Astrocyte (in vitro differentiated cells and primary cell): ENCODE measurements around the gene HMGCL.

Source experiments
- EZH2 ChIP-seq: IDR thresholded peaks from 2 replicates; pipeline ENCODE4 v1.6.1; 2012; ENCODE audit warnings: mild to moderate bottlenecking, low read length, inconsistent platforms; ENCODE audit not compliant: insufficient read depth
- TF ChIP-seq, protein P1 (sequence below): IDR thresholded peaks from 2 replicates; pipeline ENCODE4 v1.5.1; 2011; ENCODE audit warnings: low read depth, mild to moderate bottlenecking, inconsistent platforms, low read length, moderate library complexity; ENCODE audit not compliant: insufficient read depth

DNA sequence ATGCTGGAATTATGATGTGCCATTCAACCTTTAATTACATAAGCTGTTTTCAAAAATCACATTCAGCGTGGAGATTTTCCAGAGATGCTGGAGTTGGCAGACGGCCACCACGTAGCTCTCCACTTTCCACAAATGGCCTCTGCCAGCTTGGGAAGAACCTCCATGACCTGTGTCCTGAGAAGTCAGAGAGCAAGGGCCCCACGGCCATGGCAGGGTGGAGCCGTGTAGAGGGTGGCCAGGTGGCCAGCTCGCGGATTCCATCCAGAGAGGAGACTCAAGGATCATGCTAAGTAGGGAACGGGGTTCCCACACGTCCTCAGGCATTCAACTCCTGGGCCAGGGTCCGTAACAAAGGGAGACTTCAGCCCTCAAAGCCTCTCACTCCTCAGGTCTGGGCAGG, 23.4 kb downstream of the HMGCL start:
- TF ChIP-seq, protein P1, sequence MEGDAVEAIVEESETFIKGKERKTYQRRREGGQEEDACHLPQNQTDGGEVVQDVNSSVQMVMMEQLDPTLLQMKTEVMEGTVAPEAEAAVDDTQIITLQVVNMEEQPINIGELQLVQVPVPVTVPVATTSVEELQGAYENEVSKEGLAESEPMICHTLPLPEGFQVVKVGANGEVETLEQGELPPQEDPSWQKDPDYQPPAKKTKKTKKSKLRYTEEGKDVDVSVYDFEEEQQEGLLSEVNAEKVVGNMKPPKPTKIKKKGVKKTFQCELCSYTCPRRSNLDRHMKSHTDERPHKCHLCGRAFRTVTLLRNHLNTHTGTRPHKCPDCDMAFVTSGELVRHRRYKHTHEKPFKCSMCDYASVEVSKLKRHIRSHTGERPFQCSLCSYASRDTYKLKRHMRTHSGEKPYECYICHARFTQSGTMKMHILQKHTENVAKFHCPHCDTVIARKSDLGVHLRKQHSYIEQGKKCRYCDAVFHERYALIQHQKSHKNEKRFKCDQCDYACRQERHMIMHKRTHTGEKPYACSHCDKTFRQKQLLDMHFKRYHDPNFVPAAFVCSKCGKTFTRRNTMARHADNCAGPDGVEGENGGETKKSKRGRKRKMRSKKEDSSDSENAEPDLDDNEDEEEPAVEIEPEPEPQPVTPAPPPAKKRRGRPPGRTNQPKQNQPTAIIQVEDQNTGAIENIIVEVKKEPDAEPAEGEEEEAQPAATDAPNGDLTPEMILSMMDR = no peak
- no peak for TF ChIP-seq EZH2
